22Rv1 (cell line): ENCODE data around the gene SND1.

Source experiments
- H3K27ac ChIP-seq: fragments of 450-650 bp; 2 replicates; pipeline ENCODE4 v1.5.1; 2017
- ZFX ChIP-seq: fragments of 450-650 bp; IDR thresholded peaks from 2 replicates; pipeline ENCODE4 v1.6.1; 2017; ENCODE audit warnings: antibody characterized with exemption, borderline replicate concordance
- TF ChIP-seq, protein P1 (sequence below): fragments of 450-650 bp; IDR thresholded peaks from 2 replicates; pipeline ENCODE4 v1.5.1; 2017; ENCODE audit warnings: mild to moderate bottlenecking

SND1 gene

DNA sequence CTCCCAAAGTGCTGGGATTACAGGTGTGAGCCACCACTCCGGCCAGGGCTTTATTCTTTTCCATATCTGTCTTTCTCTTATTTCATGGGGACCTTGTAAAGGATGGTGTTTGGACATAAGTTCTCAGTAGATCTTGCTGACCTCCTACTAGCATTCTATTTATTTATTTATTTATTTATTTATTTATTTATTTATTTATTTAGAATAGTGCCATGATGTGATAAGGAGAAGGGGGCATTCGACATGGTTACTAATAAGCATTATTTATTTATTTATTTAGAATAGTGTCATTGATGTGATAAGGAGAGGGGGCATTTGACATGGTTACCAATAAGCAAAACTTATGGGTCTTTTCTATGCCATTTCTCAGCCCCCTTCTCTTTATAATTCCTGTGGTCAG is 202.4 kb downstream of the SND1 start:
- H3K27ac ChIP-seq: no peak overlapping the region
- TF ChIP-seq ZFX: no peak
- TF ChIP-seq, protein P1, sequence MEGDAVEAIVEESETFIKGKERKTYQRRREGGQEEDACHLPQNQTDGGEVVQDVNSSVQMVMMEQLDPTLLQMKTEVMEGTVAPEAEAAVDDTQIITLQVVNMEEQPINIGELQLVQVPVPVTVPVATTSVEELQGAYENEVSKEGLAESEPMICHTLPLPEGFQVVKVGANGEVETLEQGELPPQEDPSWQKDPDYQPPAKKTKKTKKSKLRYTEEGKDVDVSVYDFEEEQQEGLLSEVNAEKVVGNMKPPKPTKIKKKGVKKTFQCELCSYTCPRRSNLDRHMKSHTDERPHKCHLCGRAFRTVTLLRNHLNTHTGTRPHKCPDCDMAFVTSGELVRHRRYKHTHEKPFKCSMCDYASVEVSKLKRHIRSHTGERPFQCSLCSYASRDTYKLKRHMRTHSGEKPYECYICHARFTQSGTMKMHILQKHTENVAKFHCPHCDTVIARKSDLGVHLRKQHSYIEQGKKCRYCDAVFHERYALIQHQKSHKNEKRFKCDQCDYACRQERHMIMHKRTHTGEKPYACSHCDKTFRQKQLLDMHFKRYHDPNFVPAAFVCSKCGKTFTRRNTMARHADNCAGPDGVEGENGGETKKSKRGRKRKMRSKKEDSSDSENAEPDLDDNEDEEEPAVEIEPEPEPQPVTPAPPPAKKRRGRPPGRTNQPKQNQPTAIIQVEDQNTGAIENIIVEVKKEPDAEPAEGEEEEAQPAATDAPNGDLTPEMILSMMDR: no peak

DNA sequence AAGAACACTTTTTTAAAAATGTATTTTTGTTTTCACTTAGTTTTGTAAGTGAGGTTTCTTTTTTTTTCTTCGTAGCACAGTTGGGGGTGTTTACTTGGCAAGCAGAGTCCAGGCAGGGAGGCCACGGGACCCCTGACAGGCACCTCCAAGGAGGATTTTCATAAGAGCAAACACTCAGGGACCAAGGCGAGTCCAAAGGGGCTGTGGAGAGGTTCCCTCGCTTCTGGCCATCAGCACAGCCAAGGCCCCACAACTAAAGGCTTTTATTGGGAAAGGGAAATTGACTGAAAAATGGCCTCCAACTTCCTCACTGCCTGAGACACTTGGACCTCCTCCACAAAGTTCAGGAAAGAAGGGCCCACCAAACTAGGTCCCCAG is 205.5 kb downstream of the SND1 start:
- no peak overlapping the region for H3K27ac ChIP-seq
- TF ChIP-seq, protein P1: no peak
- no peak for TF ChIP-seq ZFX

DNA sequence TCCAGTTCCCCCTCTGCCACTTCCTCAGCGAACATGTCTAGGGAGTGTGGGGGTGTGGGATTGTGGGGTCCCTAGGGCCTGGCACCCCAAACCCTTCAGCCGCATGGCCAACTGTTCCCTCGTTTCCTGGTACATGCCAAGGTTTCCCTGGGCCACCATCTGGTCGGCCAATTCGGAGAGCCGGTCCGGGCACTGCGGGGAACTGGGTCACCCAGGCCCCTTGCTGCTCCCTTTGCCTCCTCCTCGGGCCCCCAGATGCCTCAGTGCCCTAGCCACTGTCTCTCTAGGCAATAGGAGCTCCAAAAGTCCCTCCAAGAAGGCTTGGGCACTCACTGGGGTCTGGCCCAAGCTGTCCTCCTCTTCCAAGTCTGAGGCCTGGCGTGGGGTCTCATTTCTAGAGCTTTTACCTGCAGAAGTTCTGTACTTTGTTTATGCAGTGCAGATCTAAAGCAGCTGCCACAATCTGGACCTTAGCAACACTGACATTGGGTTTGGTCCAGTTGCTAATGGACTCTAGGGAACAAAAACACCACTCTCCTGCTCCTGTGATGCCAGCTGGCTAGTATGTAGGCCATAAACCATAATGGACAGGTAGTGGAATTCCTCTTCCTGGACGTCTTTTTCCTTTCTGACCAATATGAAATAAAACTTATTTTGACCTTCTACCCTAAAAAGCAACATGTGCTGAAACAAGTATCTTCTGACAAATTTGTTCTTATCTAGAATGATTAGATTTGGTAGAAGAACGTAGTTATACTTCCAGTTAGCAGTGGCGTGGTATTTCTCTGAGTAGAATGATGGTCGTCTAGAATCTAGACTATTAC is 206.3 kb downstream of the SND1 start:
- TF ChIP-seq, protein P1: no peak
- no peak for TF ChIP-seq ZFX
- H3K27ac ChIP-seq: no peak overlapping the region

DNA sequence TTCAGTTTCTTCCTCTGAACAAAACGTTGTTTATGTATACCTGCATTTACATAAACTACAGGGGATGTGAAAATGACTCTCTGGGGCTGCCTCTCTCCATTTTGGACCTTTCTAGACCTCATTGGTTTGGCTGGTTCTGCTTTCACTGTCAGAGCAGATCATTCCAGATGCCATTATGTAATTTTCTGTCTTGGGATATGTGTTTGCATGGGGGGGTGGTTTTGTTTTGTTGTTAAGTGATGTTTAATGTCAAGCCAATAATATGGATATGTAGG is 206.9 kb downstream of the SND1 start:
- TF ChIP-seq ZFX: no peak
- TF ChIP-seq, protein P1: no peak
- H3K27ac ChIP-seq: no peak overlapping the region

DNA sequence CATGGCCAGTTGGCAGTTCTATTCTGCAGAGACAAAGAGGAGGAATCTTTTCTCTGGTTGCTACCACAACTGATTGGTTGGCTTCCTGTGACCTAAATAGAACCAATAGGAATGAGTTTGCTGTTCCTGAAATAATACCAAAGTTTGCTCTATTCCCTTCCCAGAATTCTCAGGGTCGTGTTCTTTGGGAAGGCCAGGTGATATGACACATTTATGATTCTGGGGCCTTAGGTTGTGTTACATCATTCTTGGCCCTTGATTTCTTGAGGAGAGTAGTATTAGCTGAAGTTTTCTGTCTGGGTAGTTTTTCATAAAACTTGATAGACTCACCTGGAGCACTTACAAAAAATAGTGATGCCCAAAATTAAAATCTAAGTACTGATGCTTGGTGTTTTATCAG is 207.3 kb downstream of the SND1 start:
- H3K27ac ChIP-seq: no peak overlapping the region; the same call in 1 of the 2 replicates
- no peak for TF ChIP-seq ZFX
- TF ChIP-seq, protein P1: no peak

DNA sequence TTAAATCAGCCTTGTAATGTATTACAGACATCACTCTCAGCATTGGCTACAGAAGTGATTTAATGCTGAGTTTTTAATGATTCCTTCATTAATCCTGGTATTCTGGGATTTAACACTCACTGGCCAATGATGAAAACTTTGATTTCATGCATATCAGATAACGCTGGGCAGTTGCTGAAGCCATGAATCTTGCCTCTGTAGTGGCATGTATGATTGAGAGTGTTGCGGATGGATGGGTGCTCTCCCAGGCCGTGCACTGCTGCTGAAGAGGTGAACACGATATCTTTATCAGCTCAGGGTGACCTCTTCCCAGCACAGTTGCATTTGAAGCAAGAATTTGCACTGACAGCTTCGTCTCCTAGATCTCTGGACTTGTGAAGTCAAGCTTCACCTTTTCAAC is 210.5 kb downstream of the SND1 start:
- TF ChIP-seq, protein P1: no peak
- no peak for TF ChIP-seq ZFX
- no peak overlapping the region for H3K27ac ChIP-seq

DNA sequence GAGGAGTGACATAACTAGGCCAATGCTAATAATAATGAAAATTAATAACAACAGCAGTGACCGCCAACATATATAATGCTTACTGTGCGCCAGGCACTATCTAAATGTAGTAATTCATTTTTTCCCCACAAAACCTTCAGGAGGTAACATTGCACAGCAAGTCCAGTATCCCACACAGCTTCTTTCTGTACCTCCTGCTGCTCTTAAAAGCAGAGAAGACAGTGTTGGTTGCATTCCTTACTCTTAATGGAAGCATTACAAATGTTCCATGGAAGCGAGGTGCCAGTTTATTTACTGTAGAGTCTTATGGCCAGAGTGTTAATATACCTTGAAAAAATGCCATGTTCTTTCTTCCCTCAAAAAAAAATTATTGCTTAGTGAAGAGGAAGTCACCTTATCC is 211.1 kb downstream of the SND1 start:
- TF ChIP-seq ZFX: no peak
- TF ChIP-seq, protein P1: no peak
- no peak overlapping the region for H3K27ac ChIP-seq
